Measurements from ENCODE around the gene IL5RA.

IL5RA gene

DNA sequence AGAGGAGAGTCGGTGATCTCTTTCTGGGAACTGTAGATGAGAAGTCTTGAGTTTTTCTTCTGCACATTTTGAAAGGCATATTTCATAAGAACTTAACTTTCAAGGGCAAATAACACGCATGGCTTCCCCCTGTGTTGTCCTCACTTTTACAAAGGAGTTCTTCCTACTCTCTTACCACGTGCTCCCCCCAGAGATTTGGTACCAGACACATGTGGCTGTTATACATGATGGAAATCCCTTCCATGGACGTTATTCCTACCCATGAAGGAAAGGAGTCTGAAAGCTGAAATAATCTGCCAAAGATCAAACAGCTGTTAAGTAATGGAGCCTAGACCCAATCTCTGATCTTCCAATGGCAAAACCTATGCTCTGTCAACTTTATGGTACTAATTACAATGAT is 4.4 kb downstream of the IL5RA start:
- DNase-seq: no peak

DNA sequence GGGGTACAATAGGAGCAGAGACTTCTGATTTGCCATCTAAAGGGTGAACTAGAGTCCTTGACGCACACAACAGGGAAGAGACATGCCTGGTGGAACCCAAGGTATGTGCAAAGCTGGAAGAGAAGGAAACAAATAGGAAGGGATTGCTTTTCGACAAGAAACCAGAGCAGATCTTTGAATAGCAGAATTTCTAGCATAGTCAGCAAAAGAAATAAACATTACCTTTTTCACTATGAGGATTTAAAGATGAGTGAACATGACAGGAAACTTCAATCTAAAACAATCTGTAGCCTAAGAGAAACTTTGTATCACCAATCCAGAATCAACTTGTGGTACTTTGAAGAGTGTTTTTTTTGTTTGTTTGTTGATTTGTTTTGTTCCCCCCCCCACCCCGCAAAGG is 4.9 kb downstream of the IL5RA start:
- no peak for DNase-seq

DNA sequence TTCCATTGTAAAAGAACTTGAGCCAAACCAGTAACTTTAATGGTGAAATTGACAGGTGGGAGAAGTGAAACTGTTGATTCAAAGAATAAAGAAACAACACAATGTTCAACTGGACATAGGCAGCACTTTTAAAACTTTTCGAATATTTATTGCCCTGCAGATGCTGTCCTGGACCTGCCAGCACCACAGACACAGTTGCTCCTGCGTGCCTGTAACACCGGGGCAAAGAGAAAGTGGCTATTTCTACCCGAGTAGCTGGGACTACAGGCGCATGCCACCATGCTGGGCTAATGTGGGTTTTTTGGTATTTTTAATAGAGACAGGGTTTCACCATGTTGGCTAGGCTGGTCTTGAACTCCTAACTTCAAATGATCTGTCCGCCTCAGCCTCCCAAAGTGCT is 7.4 kb downstream of the IL5RA start:
- no peak for DNase-seq

DNA sequence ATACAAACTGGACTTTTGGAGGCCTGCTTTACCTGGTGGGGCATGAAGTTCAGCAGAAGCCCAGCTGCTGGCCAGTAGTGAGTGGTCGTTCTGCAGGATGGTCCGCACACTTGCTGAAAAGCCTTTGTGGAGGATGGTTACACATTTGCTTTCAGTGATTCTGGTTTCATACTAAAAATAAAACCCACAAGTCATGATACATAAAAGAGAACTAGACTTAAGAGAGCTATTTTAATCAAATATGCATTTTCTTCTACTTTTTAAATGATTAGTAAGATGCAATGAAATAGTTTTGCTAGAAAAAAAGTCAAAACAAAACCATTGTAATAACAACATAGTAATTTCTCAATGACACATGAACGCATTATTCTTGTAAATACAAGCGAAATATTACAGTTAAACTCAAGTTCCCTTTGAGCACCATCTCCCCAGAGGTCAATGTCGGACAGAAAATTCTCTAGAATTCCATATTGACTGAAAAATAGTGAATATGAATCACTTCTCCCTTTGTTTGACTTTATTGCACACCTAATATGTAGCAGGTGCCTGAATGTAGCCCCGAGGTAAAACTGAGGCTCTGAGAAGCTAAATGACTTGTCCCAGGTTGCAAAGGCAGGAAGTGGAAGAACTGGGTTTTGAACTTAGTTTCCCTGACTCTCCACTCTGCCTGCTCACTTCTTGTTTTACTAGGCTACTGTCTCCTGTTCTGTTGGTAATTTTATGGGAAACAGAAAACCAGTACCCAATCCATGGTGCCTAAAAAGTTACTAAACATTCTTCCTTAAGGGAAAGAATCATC is 8.3 kb downstream of the IL5RA start:
- no peak for DNase-seq

DNA sequence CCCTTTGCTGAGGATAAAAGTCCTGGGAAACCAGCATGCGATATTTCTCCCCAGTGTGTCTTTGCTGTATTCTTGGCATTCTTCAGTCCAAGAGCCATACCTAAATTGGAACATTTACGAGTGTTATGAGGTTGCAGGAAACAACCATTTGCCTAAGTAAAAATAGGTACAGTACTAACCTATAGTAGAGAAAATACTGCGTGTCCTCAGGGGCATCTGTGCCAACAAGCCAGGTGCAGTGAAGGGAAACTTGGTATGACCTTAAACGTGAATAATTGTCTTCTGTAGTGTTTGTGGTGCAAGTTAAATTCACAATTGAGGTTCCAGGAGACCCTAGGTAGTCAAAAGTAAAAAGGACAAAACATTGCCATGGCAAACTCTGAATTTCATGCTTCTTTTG is 12.2 kb downstream of the IL5RA start:
- no peak for DNase-seq

DNA sequence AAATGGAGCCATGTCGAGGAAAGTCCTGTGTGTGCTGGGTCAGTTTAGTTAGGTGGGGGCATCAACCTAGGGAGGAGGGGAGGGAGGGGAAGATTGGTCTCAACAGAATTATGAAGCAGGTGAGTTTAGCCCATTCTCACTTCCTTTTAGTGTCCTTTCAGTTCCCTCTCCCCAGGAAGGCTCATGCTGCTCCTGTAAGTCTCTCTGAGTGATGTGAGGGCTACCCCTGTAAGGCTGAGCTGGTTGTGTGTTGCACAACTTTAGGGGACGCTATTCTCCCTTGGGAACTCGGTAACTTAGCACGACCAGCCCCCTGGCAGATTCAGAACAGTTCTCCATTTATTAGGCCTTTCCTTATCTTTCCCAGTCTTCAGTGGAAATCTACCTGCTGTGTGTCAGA is 21.2 kb downstream of the IL5RA start:
- DNase-seq: no peak

DNA sequence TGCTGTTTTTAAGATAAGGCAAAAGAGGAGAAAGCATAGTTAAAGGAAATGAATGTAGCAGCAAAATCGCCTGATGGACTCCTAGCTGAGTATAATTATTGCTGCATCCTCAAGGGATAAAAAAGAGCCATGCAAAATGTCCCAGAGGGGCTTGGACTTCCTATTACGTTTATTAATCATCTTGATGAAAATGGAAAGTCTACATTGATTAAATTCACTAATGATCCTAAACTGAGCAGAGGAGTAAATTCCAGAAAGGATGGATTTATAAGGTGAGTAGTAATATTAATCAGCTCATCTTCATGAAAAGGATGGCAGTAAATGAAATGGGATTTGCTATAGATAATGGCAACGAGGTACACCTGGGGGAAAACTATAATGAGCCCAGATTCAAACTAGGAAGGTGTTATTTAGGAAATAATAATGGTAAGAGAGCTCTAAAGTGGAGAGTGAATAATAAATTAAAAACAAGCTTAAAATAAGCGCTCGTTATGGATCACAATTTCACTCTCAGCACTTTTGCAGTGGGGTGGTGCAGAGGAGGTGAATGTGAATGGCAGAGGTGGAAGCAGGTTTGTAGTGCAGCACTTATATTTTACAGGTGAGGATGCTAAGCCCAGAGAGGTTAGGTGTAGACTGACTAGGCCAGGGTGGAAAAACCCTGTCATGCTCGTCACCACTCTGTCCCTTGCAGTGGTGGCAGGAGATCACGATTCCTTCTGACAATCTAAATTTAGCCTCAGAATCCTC is 22.3 kb downstream of the IL5RA start:
- no peak for DNase-seq

DNA sequence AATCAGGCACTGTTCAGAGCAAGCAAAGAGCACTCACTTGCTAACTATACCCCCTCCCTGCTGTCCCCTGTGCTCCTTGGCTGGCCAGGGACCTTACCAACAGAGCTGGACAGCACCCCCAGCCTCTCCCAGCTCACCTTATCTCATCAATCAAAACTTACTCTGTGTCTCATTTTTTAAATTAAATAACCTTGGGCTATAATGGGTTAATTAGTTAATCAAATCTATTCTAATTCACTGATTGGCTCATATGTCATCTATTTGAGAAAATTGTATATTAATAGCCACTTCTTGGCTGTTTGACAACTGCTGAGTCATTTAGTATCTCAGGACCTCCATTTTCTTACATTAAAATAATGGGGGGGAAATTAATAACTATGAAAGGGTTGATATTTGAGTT is 22.9 kb downstream of the IL5RA start:
- DNase-seq: no peak

DNA sequence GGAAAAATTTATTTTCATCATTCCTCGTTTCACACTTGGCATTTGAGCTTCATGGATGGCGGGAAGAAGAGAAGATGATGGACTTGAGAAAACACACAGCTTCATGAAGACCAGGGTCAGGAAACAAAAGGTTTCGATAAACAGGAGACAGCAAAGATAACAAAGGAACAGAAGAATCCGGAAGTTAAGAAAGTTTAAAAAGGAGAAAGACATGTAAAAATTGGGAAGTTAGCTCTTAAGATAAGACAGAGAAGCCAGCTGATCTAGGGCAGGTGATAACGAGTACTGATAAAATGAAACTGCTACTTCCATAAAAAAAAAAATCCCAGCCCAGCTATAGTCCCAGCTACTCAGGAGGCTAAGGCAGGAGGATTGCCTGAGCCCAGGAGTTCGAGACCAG is 23.9 kb downstream of the IL5RA start:
- DNase-seq: no peak

DNA sequence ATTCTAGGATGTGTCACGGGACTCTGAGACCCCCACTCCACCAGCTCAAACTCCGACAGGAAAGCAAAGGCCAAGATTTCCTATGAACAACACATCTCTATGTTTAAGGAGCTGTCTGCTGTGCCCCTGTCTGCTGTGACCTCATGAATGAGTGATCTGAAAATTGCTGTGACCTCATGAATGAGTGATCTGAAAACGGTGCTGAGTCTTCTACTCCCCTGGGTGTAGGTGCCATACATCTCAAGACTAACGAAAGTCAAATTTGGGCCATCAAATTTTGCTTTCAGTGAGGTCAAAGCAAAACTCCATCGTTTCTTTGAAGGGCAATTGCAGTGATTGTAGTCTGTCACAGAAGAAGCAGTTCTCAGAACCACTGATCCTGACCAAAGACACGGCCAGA is 24.4 kb downstream of the IL5RA start:
- DNase-seq: no peak

DNA sequence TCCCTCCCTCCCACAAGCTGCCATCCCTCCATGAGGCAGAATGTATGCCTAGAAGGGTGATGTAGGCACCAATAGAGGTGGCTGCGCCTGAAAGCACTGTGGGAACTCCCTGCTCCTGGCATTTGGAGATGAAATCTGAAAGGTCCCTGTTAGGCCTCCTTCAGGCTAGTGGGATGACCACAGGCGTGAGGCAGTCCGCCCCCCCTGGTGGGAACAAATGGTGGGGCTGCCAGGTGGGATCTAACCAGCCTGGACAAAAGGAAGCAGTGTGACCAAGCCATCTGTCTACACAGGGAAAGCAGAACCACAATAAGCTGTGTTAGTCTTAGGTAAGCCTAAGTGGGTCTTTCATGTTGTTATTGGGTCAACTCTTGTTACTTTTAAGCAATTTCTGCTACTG is 25.3 kb downstream of the IL5RA start:
- no peak for DNase-seq

DNA sequence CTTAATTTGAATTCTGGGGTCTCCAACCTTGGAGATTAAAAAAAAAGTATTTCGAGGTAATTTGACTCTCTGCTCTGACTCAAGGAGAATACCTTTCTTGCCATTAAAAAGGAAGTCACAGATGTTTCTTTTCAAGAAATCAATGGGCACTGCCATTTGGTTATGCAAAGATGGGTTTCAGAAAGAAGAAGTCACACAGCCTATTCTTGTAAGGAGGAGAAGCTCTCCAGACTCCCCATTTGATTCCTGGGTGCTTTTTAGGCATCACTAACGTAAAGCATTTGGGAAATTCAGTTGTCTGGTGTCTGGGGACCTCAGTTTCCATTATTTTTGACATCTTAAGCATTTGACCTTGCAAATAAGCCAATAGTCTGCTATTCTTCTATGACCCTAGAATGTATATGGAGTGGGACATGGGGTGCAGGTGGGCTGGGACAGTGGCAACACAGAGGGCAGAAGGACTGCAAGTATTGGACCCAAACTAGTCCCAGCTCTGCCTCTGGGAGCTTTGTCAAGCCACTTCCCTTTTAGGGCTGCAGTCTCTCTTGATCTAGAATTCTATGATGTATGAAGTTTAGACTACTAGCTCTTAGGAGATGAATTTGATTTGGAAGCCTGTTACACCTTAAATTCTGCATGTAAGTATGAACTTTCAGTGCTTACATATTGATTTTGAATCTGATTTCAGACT is 27.8 kb downstream of the IL5RA start:
- DNase-seq: no peak

DNA sequence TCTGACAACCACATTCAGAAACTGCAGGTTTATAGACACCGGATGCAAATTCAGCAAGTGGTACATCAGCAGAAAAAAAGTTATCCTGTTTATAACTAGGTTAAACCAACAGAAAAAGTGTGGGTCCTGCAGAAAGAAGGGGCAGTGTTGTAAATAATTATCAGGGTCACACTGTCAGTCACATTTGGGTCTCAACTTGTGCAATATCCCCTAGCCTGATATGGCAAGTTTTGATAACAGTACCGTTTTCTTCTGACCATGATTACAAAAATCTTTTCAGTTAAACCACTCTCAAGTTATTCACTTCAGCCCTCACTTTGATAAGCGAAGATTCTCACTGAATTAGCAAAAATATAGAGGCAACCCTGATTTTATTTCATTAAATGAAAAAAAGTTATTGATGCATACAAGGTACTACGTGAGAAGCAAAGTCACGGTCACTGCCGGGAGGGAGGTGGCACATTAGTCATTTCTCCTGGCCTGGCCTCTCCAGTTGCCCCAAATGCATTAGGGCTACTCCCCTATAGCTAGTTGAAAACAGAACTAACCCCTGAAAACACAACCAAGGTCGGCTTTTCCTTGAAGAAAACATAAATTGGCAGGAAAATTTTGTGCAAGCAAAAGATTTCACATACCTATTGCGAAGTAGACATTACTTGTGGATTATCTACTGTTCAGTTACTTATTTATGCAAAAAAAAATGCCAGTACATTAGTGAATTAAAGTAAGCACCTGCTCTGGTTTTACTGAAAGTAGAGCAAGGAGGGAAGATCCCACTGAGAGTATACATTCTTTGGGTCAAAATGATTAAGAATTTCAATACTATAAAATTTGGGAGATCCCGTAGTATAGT is 28.6 kb downstream of the IL5RA start:
- DNase-seq: no peak

DNA sequence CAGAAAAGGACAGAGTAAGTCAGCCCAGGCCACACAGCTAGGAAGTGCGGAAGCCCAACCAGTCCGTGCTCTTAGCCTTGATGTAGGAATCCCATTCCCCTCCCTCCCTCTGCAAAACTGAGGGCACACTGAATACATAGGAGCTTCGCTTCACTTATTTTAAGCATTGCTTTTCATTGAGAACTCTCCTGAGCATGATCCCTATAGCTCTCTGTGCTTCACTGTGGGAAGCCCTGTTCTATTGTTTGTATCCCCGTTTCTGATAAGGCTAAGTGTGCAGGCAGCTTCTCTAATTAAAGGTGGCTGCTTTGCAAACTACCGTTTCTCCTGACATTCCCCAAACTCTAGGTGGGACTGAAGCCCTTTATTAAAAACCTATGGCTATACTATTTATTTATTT is 29.9 kb downstream of the IL5RA start:
- no peak for DNase-seq

DNA sequence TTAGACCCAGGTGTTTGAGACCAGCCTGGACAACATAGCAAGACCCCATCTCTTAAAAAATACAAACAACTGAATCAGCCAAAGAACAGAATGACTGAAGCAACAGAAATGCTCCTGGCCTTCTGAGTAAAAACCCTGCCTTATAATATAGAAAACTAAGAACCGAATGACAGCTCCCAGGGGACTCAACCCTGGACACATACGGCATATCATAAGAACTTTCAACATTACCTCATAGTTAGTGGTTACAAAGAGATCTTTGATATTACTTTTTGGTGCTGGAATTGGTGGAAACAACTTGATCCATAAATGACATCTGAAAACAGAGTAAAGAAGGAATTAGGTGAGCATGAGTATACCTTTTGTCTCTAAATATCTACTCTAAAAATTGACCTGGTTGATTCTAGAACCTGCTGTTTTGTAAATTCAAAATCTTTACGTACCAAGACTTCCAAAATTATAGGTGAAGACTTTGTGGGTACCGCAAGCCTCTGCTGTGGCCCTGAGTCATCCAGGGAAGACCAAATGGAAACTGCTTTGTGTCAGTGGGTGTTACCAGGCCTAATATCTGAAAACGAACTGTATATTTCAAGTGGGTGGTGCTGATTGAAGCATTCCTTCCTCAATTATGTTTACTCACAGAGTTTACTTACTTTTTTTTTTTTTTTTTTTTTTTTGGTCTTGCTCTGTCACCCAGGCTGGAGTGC is 35.5 kb downstream of the IL5RA start:
- no peak for DNase-seq

DNA sequence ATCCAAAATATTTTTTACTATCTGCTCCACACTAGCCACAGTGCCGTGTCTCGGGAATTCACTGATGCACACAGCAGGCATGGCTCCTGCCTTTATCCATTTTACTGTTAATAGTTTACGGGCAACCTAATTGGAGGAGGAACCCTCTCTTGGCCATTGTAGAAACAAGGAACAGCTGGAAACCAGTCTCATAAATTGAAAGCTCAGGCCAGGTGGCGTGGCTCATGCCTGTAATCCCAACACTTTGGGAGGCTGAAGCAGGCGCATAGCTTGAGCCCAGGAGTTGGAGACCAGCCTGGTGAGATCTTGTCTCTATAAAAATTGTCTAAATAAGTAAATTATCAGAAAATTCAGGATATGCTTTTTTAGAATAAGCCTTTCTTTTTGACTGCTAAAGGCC is 39.0 kb downstream of the IL5RA start:
- no peak for DNase-seq

DNA sequence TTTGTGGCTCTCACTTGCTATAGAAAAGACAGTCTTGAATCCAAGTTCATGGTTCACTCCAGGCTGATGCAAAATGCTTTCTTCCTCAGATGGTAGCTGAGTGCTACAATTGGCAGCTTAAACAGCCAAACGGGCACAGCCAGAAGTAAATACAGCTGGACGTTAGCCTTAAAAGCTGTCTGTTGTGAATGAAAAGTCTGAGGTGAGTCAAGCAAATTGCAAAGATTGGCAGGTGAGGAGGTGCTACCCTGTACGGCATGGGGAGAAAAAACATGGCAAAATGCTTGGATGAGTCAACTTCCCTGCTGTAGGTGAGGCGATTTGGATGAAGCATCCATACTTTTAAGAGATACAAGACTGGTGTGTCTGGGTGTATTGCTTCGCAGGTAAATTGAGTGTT is 40.5 kb downstream of the IL5RA start:
- DNase-seq: no peak

DNA sequence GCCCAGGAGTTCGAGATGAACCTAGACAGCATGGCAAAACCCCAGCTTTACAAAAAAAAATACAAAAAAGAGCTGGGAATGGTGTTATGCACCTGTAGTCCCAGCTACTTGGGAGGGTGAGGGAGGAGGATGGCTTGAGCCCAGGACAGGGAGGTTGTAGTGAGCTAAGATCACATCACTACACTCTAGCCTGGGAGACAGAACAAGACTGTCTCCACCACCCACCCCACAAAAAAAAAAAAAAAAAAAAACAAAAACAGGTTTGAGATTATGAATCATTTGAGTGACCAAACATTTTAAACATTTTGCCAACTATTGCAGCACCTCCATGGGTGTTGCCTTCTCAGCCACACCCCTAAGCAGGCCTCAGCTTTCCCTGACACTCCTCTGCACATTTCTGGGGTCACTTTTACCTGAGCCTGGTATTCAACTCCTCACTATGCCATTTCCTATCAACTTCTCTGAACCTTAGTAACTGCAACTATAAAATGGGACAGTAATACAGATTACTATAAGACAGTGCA is 41.8 kb downstream of the IL5RA start:
- DNase-seq: no peak

DNA sequence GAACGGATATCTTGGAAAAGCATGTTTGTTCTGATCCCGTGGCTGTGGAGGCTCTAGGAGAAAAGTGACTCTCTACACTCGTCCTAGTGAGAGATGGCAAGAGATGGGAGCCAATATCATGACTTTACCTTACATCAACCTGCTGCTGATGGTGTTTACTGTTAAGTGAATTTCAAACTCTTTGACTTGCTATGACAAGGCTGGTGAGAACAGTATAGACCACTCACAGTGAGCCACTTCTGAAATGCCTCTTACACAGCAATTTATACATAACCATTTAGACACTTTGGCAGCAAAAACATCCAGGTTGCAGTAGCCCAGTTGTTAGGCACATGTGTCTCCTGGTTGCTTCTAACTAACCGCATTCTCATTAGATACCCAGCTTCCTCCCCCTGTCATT is 43.3 kb downstream of the IL5RA start:
- DNase-seq: no peak

DNA sequence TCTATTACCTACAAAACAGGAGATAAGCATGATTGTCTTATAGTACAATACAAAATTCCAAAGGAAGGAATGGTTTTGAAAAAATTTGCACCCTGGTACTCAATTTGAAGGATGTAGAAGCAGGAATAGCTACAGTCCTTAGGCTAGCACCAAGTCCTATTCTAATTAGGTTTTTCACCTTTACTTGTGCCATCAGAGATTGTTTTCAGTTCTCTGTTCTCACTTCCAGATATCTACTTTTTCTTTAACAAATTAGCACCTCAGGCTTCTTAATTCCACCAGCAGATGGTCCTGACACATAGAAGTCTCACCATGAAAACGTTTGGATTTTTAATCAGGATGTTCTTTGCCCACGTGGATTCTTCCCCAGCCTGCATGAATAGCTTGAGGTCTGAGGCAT is 43.8 kb downstream of the IL5RA start:
- no peak for DNase-seq

DNA sequence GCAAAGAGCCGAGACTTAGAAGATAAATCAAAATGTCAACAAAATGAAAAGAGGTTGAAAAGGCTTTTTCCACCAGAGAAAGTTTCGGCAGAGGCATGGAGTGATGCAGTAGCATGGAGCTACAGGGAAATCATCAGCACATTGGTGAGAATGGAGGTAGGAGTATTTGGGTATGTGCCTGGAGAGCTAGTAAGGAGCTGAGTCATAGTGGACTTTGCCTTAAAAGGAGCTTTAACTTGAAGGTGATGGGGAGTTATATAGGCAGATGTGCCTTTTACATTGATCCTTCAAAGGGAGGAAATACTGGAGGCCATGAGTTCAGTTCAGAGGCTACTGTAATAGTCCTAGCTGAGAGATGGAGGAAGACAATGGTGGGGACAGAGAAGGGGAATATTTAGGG is 44.3 kb downstream of the IL5RA start:
- no peak for DNase-seq

DNA sequence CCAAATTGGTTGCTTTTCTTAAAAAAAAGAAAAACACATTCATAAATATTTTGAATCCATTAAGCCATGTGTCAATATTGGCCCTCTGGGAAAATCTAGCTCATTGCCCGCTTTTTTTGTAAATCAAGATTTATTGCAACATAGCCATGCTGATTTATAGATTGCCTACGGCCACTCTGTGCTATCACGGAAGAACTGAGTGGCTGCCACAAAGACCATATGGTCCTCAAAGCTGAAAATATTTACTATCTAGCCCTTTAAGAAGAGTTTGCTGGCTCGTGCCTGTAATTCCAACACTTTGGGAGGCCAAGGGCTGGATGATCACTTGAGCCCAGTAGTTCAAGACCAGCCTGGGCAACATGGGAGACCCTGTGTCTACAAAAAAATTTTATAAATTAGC is 45.9 kb downstream of the IL5RA start:
- no peak for DNase-seq

Measured in NCI-H1092 (cell line).